DOHH2 (cell line): ENCODE data around the gene CNPY1.
"Not testable (repeated sequence)": the region's sequence is repeated elsewhere in the genome, so short reads cannot be mapped to it uniquely, and the experiment has no call there.

Experiments used
- H3F3A ChIP-seq: fragments of 200-600 bp; sonication (generic), shearing (Covaris generic); 2 replicates; pipeline ENCODE4 v1.6.0; 2016; ENCODE audit warnings: antibody characterized with exemption, mild to moderate bottlenecking; ENCODE audit not compliant: control insufficient read depth, insufficient read depth
- H3K27ac ChIP-seq: fragments of 200-600 bp; sonication (generic); 2 replicates; pipeline ENCODE4 v1.5.1; 2014; ENCODE audit warnings: low read depth, mild to moderate bottlenecking, low read length, moderate library complexity
- H3K27me3 ChIP-seq: fragments of 200-600 bp; sonication (generic); 2 replicates; pipeline ENCODE4 v1.6.1; 2014; ENCODE audit warnings: mild to moderate bottlenecking, low read length, mixed read lengths; ENCODE audit not compliant: control insufficient read depth
- H3K36me3 ChIP-seq: fragments of 200-600 bp; sonication (generic); 2 replicates; pipeline ENCODE4 v1.6.1; 2014; ENCODE audit warnings: mild to moderate bottlenecking, low read length, moderate library complexity, mixed read lengths; ENCODE audit not compliant: control insufficient read depth
- H3K4me1 ChIP-seq: fragments of 200-600 bp; sonication (generic); 2 replicates; pipeline ENCODE4 v1.6.1; 2014; ENCODE audit warnings: mild to moderate bottlenecking, low read length, mixed read lengths; ENCODE audit not compliant: control insufficient read depth
- H3K4me2 ChIP-seq: fragments of 200-600 bp; sonication (generic); 2 replicates; pipeline ENCODE4 v1.6.0; 2014; ENCODE audit warnings: mild to moderate bottlenecking, low read length, moderate library complexity
- H3K4me3 ChIP-seq: fragments of 200-600 bp; sonication (generic); 2 replicates; pipeline ENCODE4 v1.5.1; 2014; ENCODE audit warnings: mild to moderate bottlenecking, low read length, mixed read lengths
- H3K79me2 ChIP-seq: fragments of 200-600 bp; sonication (generic); 2 replicates; pipeline ENCODE4 v1.6.1; 2014; ENCODE audit warnings: mild to moderate bottlenecking, low read length, mixed read lengths; ENCODE audit not compliant: control insufficient read depth
- H3K9me2 ChIP-seq: fragments of 200-600 bp; sonication (generic); replicated peaks from 2 replicates; pipeline ENCODE4 v1.6.1; 2014; ENCODE audit warnings: mild to moderate bottlenecking, low read length, mixed read lengths; ENCODE audit not compliant: control insufficient read depth
- H3K9me3 ChIP-seq: fragments of 200-600 bp; sonication (generic); 2 replicates; pipeline ENCODE4 v1.6.1; 2014; ENCODE audit warnings: antibody characterized with exemption, low read length, mixed read lengths; ENCODE audit not compliant: control insufficient read depth, insufficient read depth
- H4K20me1 ChIP-seq: fragments of 200-600 bp; sonication (generic); 2 replicates; pipeline ENCODE4 v1.6.0; 2014; ENCODE audit warnings: low read depth, mild to moderate bottlenecking, antibody characterized with exemption, low read length, moderate library complexity; ENCODE audit not compliant: control insufficient read depth, insufficient read depth
- CTCF ChIP-seq: fragments of 200-600 bp; sonication (generic); IDR thresholded peaks from one replicate; pipeline ENCODE4 v1.5.1; 2014; ENCODE audit warnings: antibody characterized with exemption, mild to moderate bottlenecking, low read depth, low read length; ENCODE audit not compliant: poor library complexity, severe bottlenecking
- EZH2phosphoT487 ChIP-seq: fragments of 200-600 bp; sonication (generic); IDR thresholded peaks from 2 replicates; pipeline ENCODE4 v1.6.1; 2017; ENCODE audit warnings: borderline replicate concordance, mild to moderate bottlenecking, antibody characterized with exemption, low read length, moderate library complexity, mixed read lengths

Gene CNPY1

GRCh38 chr7:155565596-155565995 is 19.2 kb upstream of the CNPY1 start:
- H4K20me1 ChIP-seq, result no peaks in the 10 kb centered on the region
- H3K4me2 ChIP-seq, result no peak overlapping the region
- H3F3A ChIP-seq, result no peaks in the 10 kb centered on the region
- no peak overlapping the region for H3K4me3 ChIP-seq
- H3K27ac ChIP-seq, result no peak overlapping the region
- no peaks in the 10 kb centered on the region for H3K36me3 ChIP-seq
- H3K27me3 ChIP-seq, result peaks cover 4% of the 10 kb centered on the region; the same call in 1 of the 2 replicates
- TF ChIP-seq EZH2phosphoT487 (no peak), CTCF (no peak)
- H3K9me2 ChIP-seq, result no peaks in the 10 kb centered on the region
- no peaks in the 10 kb centered on the region for H3K4me1 ChIP-seq
- no peaks in the 10 kb centered on the region for H3K9me3 ChIP-seq
- no peaks in the 10 kb centered on the region for H3K79me2 ChIP-seq

GRCh38 chr7:155562976-155563375 is 16.6 kb upstream of the CNPY1 start:
- not testable (repeated sequence) for H3K4me2 ChIP-seq, H3F3A ChIP-seq, H3K79me2 ChIP-seq, H4K20me1 ChIP-seq, H3K27ac ChIP-seq, H3K36me3 ChIP-seq, H3K9me2 ChIP-seq, H3K4me3 ChIP-seq, H3K9me3 ChIP-seq, H3K27me3 ChIP-seq, H3K4me1 ChIP-seq

GRCh38 chr7:155562106-155562505 is 15.7 kb upstream of the CNPY1 start:
- H3K4me3 ChIP-seq, result no peak overlapping the region
- H3K4me1 ChIP-seq, result no peaks in the 10 kb centered on the region
- no peak for TF ChIP-seq CTCF
- TF ChIP-seq EZH2phosphoT487, result no peak
- H3K36me3 ChIP-seq, result no peaks in the 10 kb centered on the region
- no peaks in the 10 kb centered on the region for H3F3A ChIP-seq
- H3K79me2 ChIP-seq, result no peaks in the 10 kb centered on the region
- H4K20me1 ChIP-seq, result no peaks in the 10 kb centered on the region
- H3K27me3 ChIP-seq, result no peaks in the 10 kb centered on the region
- no peak overlapping the region for H3K27ac ChIP-seq
- no peaks in the 10 kb centered on the region for H3K9me2 ChIP-seq
- H3K4me2 ChIP-seq, result no peak overlapping the region
- H3K9me3 ChIP-seq, result no peaks in the 10 kb centered on the region

GRCh38 chr7:155560982-155561686 is 14.8 kb upstream of the CNPY1 start:
- TF ChIP-seq CTCF, result no peak
- no peak for TF ChIP-seq EZH2phosphoT487
- Histone ChIP-seq H3K4me2 (no peak overlapping the region), H3F3A (no peaks in the 10 kb centered on the region), H3K9me3 (no peaks in the 10 kb centered on the region), H3K4me1 (no peaks in the 10 kb centered on the region), H3K36me3 (no peaks in the 10 kb centered on the region), H4K20me1 (no peaks in the 10 kb centered on the region), H3K9me2 (no peaks in the 10 kb centered on the region), H3K4me3 (no peak overlapping the region), H3K79me2 (no peaks in the 10 kb centered on the region), H3K27me3 (no peaks in the 10 kb centered on the region), H3K27ac (no peak overlapping the region)
